SK-N-SH (cell line): Measurements from ENCODE around the gene MCF2L2. TPM values are rescaled to one million over a fixed set of nuclear protein-coding genes. Genes with fewer than 3 reads are reported as not detected.

Source experiments
- CTCF ChIA-PET: fragments of 300-600, 350-600 bp; formaldehyde crosslinking; extraction: SDS; loops from one replicate; lab custom pipeline; 2021; lab: Yijun Ruan, JAX
- POLR2A ChIA-PET: fragments of 350-600 bp; sonication (Branson Sonifier 250); formaldehyde crosslinking; extraction: SDS; loops from one replicate; lab custom pipeline; 2020; ENCODE audit warnings: antibody characterized with exemption, inconsistent platforms; lab: Yijun Ruan, JAX
- DNase-seq: peaks from one replicate; pipeline ENCODE4 v3.0.0; 2012
- H2AFZ ChIP-seq: fragments of 200-600 bp; sonication (generic); 2 replicates; pipeline ENCODE4 v1.8.1; 2016; ENCODE audit warnings: antibody characterized with exemption, mild to moderate bottlenecking, low read depth
- H3F3A ChIP-seq: fragments of 200-600 bp; sonication (generic); replicated peaks from 2 replicates; pipeline ENCODE3; 2016; ENCODE audit warnings: antibody characterized with exemption, mild to moderate bottlenecking; ENCODE audit not compliant: insufficient read depth
- H3K27ac ChIP-seq, 2 experiments: fragments of 200-500 bp in 1 of 2; fragments of 200-600 bp in 1 of 2; sonication (Bioruptor generic) in 1 of 2; sonication (generic), shearing (Covaris generic) in 1 of 2; 2 replicates each; pipeline versions ENCODE4 v1.5.1 to v1.6.1; 2014 to 2016; ENCODE audit warnings: low read depth in 2 of 2, inconsistent platforms in 1 of 2, low read length in 1 of 2, mild to moderate bottlenecking in 1 of 2, mixed read lengths in 1 of 2
- H3K27me3 ChIP-seq: fragments of 200-600 bp; sonication (generic), shearing (Covaris generic); 2 replicates; pipeline ENCODE4 v1.6.1; 2016; ENCODE audit warnings: mixed run types; ENCODE audit not compliant: insufficient read depth
- H3K36me3 ChIP-seq, 2 experiments: fragments of 200-500 bp in 1 of 2; fragments of 200-600 bp in 1 of 2; sonication (Bioruptor generic) in 1 of 2; sonication (generic) in 1 of 2; replicated peaks in 1 of 2; 2 replicates each; pipeline versions ENCODE3 to v1.5.1; 2014 to 2016; ENCODE audit warnings: low read length in 1 of 2, mild to moderate bottlenecking in 1 of 2; ENCODE audit not compliant: insufficient read depth in 2 of 2, control insufficient read depth in 1 of 2
- H3K4me1 ChIP-seq, 2 experiments: fragments of 200-500 bp in 1 of 2; fragments of 200-600 bp in 1 of 2; sonication (Bioruptor generic) in 1 of 2; sonication (generic), shearing (Covaris generic) in 1 of 2; 2 replicates each; pipeline versions ENCODE4 v1.5.1 to v1.6.1; 2014 to 2016; ENCODE audit warnings: low read depth in 1 of 2, low read length in 1 of 2, mixed run types in 1 of 2; ENCODE audit not compliant: insufficient read depth in 2 of 2, control insufficient read depth in 1 of 2
- H3K4me2 ChIP-seq: fragments of 200-600 bp; sonication (generic), shearing (Covaris generic); 2 replicates; pipeline ENCODE4 v1.6.1; 2017; ENCODE audit warnings: mixed run types
- H3K4me3 ChIP-seq, 2 experiments: fragments of 200-500 bp in 1 of 2; fragments of 200-600 bp in 1 of 2; sonication (Bioruptor generic) in 1 of 2; sonication (generic), shearing (Covaris generic) in 1 of 2; 2 replicates each; pipeline versions ENCODE4 v1.5.1 to v1.8.1; 2014 to 2016; ENCODE audit warnings: low read depth in 2 of 2, inconsistent platforms in 1 of 2, low read length in 1 of 2, mild to moderate bottlenecking in 1 of 2, mixed read lengths in 1 of 2, moderate library complexity in 1 of 2
- H3K79me2 ChIP-seq: fragments of 200-600 bp; sonication (generic); 2 replicates; pipeline ENCODE4 v1.8.1; 2017; ENCODE audit warnings: mild to moderate bottlenecking; ENCODE audit not compliant: insufficient read depth
- H3K9ac ChIP-seq: fragments of 200-600 bp; sonication (generic); 2 replicates; pipeline ENCODE4 v1.6.1; 2017; ENCODE audit warnings: mixed run types
- H3K9me2 ChIP-seq: fragments of 200-600 bp; sonication (generic); 2 replicates; pipeline ENCODE4 v1.6.1; 2017; ENCODE audit warnings: mixed run types
- H3K9me3 ChIP-seq: fragments of 200-600 bp; sonication (generic); 2 replicates; pipeline ENCODE4 v1.6.1; 2017; ENCODE audit warnings: mixed run types, mild to moderate bottlenecking, moderate library complexity
- H4K20me1 ChIP-seq: fragments of 200-600 bp; sonication (generic); 2 replicates; pipeline ENCODE4 v1.6.1; 2017; ENCODE audit warnings: mild to moderate bottlenecking, mixed run types; ENCODE audit not compliant: insufficient read depth
- CTCF ChIP-seq: fragments of 200-600 bp; sonication (generic); IDR thresholded peaks from 2 replicates; pipeline ENCODE4 v1.6.1; 2017; ENCODE audit warnings: antibody characterized with exemption, mild to moderate bottlenecking, moderate library complexity
- EZH2phosphoT487 ChIP-seq: fragments of 200-600 bp; sonication (generic); IDR thresholded peaks from 2 replicates; pipeline ENCODE4 v1.6.1; 2017; ENCODE audit warnings: low read depth, mixed run types, mild to moderate bottlenecking, antibody characterized with exemption, moderate library complexity, borderline replicate concordance
- FOXJ3 ChIP-seq: sonication (generic); formaldehyde crosslinking; IDR thresholded peaks from 2 replicates; pipeline ENCODE4 v1.5.1; 2020; ENCODE audit warnings: mild to moderate bottlenecking, missing genetic modification reagents
- GABPA ChIP-seq: IDR thresholded peaks from 2 replicates; pipeline ENCODE4 v1.4.0; 2012; ENCODE audit warnings: low read depth, mild to moderate bottlenecking
- MAX ChIP-seq: IDR thresholded peaks from 2 replicates; pipeline ENCODE4 v1.4.0; 2012; ENCODE audit warnings: low read depth
- MXI1 ChIP-seq: IDR thresholded peaks from 2 replicates; pipeline ENCODE4 v1.6.1; 2012; ENCODE audit warnings: mild to moderate bottlenecking, low read depth, low read length, improper control_type of control experiment
- NFIC ChIP-seq: IDR thresholded peaks from 2 replicates; pipeline ENCODE4 v1.4.0; 2012; ENCODE audit warnings: borderline replicate concordance
- NRF1 ChIP-seq: IDR thresholded peaks from 2 replicates; pipeline ENCODE4 v1.6.1; 2012; ENCODE audit warnings: low read depth, mild to moderate bottlenecking, low read length
- POLR2AphosphoS5 ChIP-seq: IDR thresholded peaks from 2 replicates; pipeline ENCODE4 v1.6.1; 2012; ENCODE audit warnings: low read depth, low read length
- RFX5 ChIP-seq: IDR thresholded peaks from 2 replicates; pipeline ENCODE4 v1.6.1; 2012; ENCODE audit warnings: mild to moderate bottlenecking, improper control_type of control experiment, low read length
- RXRA ChIP-seq: IDR thresholded peaks from 2 replicates; pipeline ENCODE4 v1.4.0; 2012; ENCODE audit warnings: low read depth, mild to moderate bottlenecking, borderline replicate concordance
- SMC3 ChIP-seq: IDR thresholded peaks from 2 replicates; pipeline ENCODE4 v1.6.1; 2012; ENCODE audit warnings: low read depth, low read length, improper control_type of control experiment
- TAF1 ChIP-seq: IDR thresholded peaks from 2 replicates; pipeline ENCODE4 v1.6.1; 2012; ENCODE audit warnings: low read depth, mild to moderate bottlenecking, low read length, moderate library complexity, borderline replicate concordance
- TCF12 ChIP-seq: IDR thresholded peaks from 2 replicates; pipeline ENCODE4 v1.4.0; 2012
- TEAD4 ChIP-seq: IDR thresholded peaks from 2 replicates; pipeline ENCODE4 v1.4.0; 2012; ENCODE audit warnings: mild to moderate bottlenecking, borderline replicate concordance; ENCODE audit not compliant: insufficient read depth
- YY1 ChIP-seq: IDR thresholded peaks from 2 replicates; pipeline ENCODE4 v1.4.0; 2012; ENCODE audit warnings: low read depth, mild to moderate bottlenecking
- ZBTB33 ChIP-seq: IDR thresholded peaks from 2 replicates; pipeline ENCODE4 v1.4.0; 2012; ENCODE audit warnings: low read depth, borderline replicate concordance
- WGBS: methylation state at CpG from one replicate; pipeline ENCODE4 v1.1.6; 2017; ENCODE audit warnings: low lambda C conversion rate; 5-methylcytosine and 5-hydroxymethylcytosine counted together
- polyA plus RNA-seq, 3 experiments: library from polyadenylated mRNA; depleted of rRNA; stranded (reverse); fragments of >200 nt; gene quantifications; 2 replicates each; pipeline ENCODE4 v1.2.3, GENCODE V29; 2012
- TF ChIP-seq, protein P1 (sequence below): IDR thresholded peaks from 2 replicates; pipeline ENCODE4 v1.4.0; 2012; ENCODE audit warnings: low read depth, borderline replicate concordance

Gene MCF2L2
- polyA plus RNA-seq, 1 of the 3 experiments (the other 2 are of a cell fraction): 0.56 TPM

GRCh38 chr3:183295211-183295610 lies 133.2 kb downstream of the MCF2L2 start (continued):
- TF ChIP-seq CTCF: no peak
- no peak for TF ChIP-seq NFIC

DNA sequence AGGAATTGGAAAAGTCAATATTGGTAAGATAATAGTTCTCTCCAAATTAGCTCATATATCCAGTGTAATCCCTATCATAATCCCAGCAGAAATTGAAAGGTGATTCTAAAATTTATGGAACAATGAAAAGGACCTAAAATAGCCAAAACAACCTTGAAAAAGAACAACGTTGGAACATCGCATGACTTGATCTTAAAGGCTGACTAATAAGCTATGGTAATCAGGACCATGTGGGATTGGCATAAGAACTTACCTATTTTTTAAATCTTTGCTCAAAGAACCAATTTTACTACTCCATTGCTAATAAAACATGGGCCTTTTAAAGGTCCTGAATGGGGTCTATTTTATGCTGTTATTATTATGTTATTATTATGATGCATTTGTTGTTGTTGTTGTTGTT lies 134.5 kb downstream of the MCF2L2 start:
- Histone ChIP-seq H3K27ac (no peak overlapping the region), H3K4me3 (no peak overlapping the region), H4K20me1 (no peaks in the 10 kb centered on the region), H3K79me2 (no peaks in the 10 kb centered on the region), H3K27me3 (no peaks in the 10 kb centered on the region), H3F3A (peaks cover 4% of the 10 kb centered on the region), H3K4me2 (no peak overlapping the region), H3K9me3 (no peaks in the 10 kb centered on the region), H2AFZ (no peak overlapping the region), H3K4me1 (peaks cover 0 to 12% of the 10 kb centered on the region in 2 experiments; a peak in 2 of 4 replicates), H3K9ac (no peak overlapping the region), H3K36me3 (peaks cover 0 to 3% of the 10 kb centered on the region in 2 experiments)
- POLR2A ChIA-PET: no interaction called here
- no peak for DNase-seq
- 84% methylated on average over 2 of the region's 2 CpGs for WGBS
- CTCF ChIA-PET: no interaction called here
- TF ChIP-seq YY1 (no peak), NRF1 (no peak)
- TF ChIP-seq, all 33 proteins: peak for 0
- no peaks in the 10 kb centered on the region for H3K9me2 ChIP-seq

DNA sequence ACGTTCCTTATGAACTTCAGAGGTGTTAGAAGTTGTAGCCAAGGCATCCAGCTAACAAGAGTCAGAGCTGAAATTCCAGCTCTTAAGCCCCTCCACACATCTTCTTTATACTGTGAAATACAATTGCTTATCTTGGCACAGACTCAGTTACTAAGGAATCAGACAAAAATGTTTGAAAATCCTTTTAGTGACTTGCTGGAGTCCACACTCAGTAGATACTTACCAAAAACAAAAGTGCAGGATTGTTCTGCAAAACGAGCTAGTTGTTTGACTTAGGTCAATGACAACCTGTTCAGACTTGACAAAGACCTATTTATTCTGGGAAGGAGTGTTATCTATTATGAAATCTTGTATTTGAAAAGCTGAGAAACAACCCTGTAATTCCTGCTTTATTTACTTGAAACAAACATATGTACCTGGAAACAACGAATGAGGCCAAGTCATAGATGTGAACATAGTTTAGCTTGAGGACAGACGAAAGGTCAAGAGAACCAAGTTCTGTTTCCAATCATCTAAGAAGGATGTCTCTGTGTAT lies 136.9 kb downstream of the MCF2L2 start:
- peaks cover 2% of the 10 kb centered on the region for H3F3A ChIP-seq
- no peaks in the 10 kb centered on the region for H3K79me2 ChIP-seq
- no peak for TF ChIP-seq MAX
- no peak for TF ChIP-seq TAF1
- TF ChIP-seq EZH2phosphoT487: no peak
- no peak for TF ChIP-seq RXRA
- TF ChIP-seq ZBTB33: no peak
- TF ChIP-seq FOXJ3: no peak
- TF ChIP-seq GABPA: no peak
- no peak for TF ChIP-seq SMC3
- no peak for TF ChIP-seq TCF12
- TF ChIP-seq, protein P1, sequence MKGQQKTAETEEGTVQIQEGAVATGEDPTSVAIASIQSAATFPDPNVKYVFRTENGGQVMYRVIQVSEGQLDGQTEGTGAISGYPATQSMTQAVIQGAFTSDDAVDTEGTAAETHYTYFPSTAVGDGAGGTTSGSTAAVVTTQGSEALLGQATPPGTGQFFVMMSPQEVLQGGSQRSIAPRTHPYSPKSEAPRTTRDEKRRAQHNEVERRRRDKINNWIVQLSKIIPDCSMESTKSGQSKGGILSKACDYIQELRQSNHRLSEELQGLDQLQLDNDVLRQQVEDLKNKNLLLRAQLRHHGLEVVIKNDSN: no peak
- no peak for TF ChIP-seq RFX5
- TF ChIP-seq POLR2AphosphoS5: no peak
- no peak for TF ChIP-seq MXI1
- TF ChIP-seq TEAD4: no peak
- H3K4me1 ChIP-seq: peaks cover 0 to 14% of the 10 kb centered on the region in 2 experiments; a peak in 2 of 4 replicates
- CTCF ChIA-PET: no interaction called here
- peak overlapping the region in 1 of 2 experiments; percentile 1; a peak in 1 of 4 replicates for H3K27ac ChIP-seq
- no peak overlapping the region for H3K4me2 ChIP-seq
- H3K27me3 ChIP-seq: no peaks in the 10 kb centered on the region
- 69% methylated on average over 4 of the region's 4 CpGs for whole genome bisulfite sequencing
- no peak overlapping the region for H3K4me3 ChIP-seq
- no peak overlapping the region for H3K9ac ChIP-seq
- POLR2A ChIA-PET: no interaction called here
- H3K36me3 ChIP-seq: peaks cover 0 to 3% of the 10 kb centered on the region in 2 experiments
- no peaks in the 10 kb centered on the region for H3K9me3 ChIP-seq
- no peak for DNase-seq
- H4K20me1 ChIP-seq: no peaks in the 10 kb centered on the region
- no peak overlapping the region for H2AFZ ChIP-seq
- H3K9me2 ChIP-seq: no peaks in the 10 kb centered on the region
